Adrenal gland (tissue), 12 donors: ENCODE results near the gene HABP4. TPM values are rescaled to one million over a fixed set of nuclear protein-coding genes. Genes with fewer than 3 reads are reported as not detected.
A peak's percentile ranks its signal among the peaks of the same experiment; 100 is the strongest.

Experiments used
- DNase-seq, 7 donors: peaks; one replicate each; pipeline ENCODE4 v3.0.0-alpha.2; 2019 to 2020
- H3K27ac ChIP-seq, 5 donors: fragments of 200-600 bp; sonication (generic) in 4 of 5; 1 replicate in 3 of 5; 2 replicates in 2 of 5; pipeline versions ENCODE4 v1.5.1 to v1.8.0; 2016 to 2020; ENCODE audit warnings: mild to moderate bottlenecking in 1 of 5
- H3K27me3 ChIP-seq: fragments of 200-600 bp; 2 replicates; pipeline ENCODE4 v1.8.0; 2021
- H3K36me3 ChIP-seq, 2 donors: fragments of 200-600 bp; replicated peaks in 1 of 2; 1 replicate in 1 of 2; 2 replicates in 1 of 2; pipeline versions ENCODE4 v1.5.1 to v1.8.0; 2018 to 2022
- H3K4me1 ChIP-seq, 2 donors: fragments of 200-600 bp; replicated peaks in 1 of 2; 1 replicate in 1 of 2; 2 replicates in 1 of 2; pipeline versions ENCODE4 v1.5.1 to v1.8.0; 2018 to 2021
- H3K4me3 ChIP-seq, 4 donors: fragments of 200-600 bp; sonication (generic) in 3 of 4; one replicate each; pipeline ENCODE4 v1.5.1; 2016 to 2018
- H3K9me3 ChIP-seq, 3 donors: fragments of 200-600 bp; sonication (generic) in 1 of 3; replicated peaks in 1 of 3; 1 replicate in 2 of 3; 2 replicates in 1 of 3; pipeline versions ENCODE4 v1.5.1 to v1.8.0; 2016 to 2021
- CTCF ChIP-seq, 6 experiments: fragments of 450-650 bp in 4 of 6; fragments of 200-600 bp in 2 of 6; sonication (generic) in 1 of 6; IDR thresholded peaks; 1 replicate in 5 of 6; 2 replicates in 1 of 6; pipeline versions ENCODE4 v1.5.1 to v1.8.0; 2016 to 2021; ENCODE audit warnings: antibody characterized with exemption in 6 of 6, mild to moderate bottlenecking in 2 of 6, moderate library complexity in 1 of 6
- POLR2A ChIP-seq, 2 donors: fragments of 450-650 bp; IDR thresholded peaks; one replicate each; pipeline ENCODE4 v1.6.1; 2017; ENCODE audit warnings: antibody characterized with exemption in 2 of 2, mild to moderate bottlenecking in 2 of 2, moderate library complexity in 1 of 2
- WGBS, 4 donors: extraction: QIAGEN DNeasy Blood & Tissue Kit in 2 of 4; methylation state at CpG; one replicate each; pipeline versions ENCODE4 v1.1.5 to v1.1.7; 2013 to 2017; 5-methylcytosine and 5-hydroxymethylcytosine counted together
- intact Hi-C, 2 donors: fragments of 100-400 bp; cut with DNase I; formaldehyde crosslinking; loops; one replicate each; pipeline versions ENCODE4 v1.14.1 to v1.15.0; 2022 to 2023
- polyA plus RNA-seq, 3 donors: library from polyadenylated mRNA; stranded (reverse); fragments of 200-250 nt in 2 of 3; fragments of 350-450 nt in 1 of 3; fragmentation: Illumina TruSeq in 1 of 3; extraction: RNeasy Lipid Tissue Mini Kit (QIAGEN cat#74804) in 1 of 3; gene quantifications; one replicate each; pipeline ENCODE4 v1.2.3, GENCODE V29; 2013 to 2014
- total RNA-seq, 9 donors: library from RNA; depleted of rRNA in 4 of 9; stranded (reverse); fragments of >200 nt in 4 of 9; fragments of 120-200 nt in 1 of 9; fragmentation: NEBNext Ultra II Directional in 1 of 9; extraction: Animal tissue kit (Norgen Biotek cat#: 25700) in 1 of 9; gene quantifications; one replicate each; pipeline versions ENCODE4 v1.1.0 to v1.2.4, GENCODE V29; 2013 to 2023
- donor health status: healthy with polysubstance abuse.
- donor health status: Bipolar disorder and iron deficiency.
- donor health status: DM: yes; HTN: yes; CAD: no.
- donor health status: DM: no; HTN: no; CAD: no.
- donor health status: DM: no; HTN: no; CAD: no.
- donor health status: DM: yes; HTN: yes; CAD: no.

The HABP4 gene
- total and polyA plus RNA-seq, 12 donors = 4.8 to 22.4 (median 10.0) TPM

- no peak overlapping the region for H3K4me3 ChIP-seq
- H3K27ac ChIP-seq = peak overlapping the region in 4 of 5 donors; percentile 45 to 85 (median 60)
- no peaks in the 10 kb centered on the region for H3K9me3 ChIP-seq
- no peak for DNase-seq
- no peaks in the 10 kb centered on the region for H3K27me3 ChIP-seq
- peaks cover 5 to 36% of the 10 kb centered on the region in 2 donors for H3K4me1 ChIP-seq
- no peak for TF ChIP-seq CTCF (IDR thresholded peaks at IDR 0.05)
- no peak for TF ChIP-seq POLR2A (IDR thresholded peaks at IDR 0.05)
- H3K36me3 ChIP-seq = peaks cover 0 to 10% of the 10 kb centered on the region in 2 donors
- 91 to 95% (median 92%) methylated on average over 8 to 10 of the region's 10 CpGs for WGBS, 4 donors
- intact Hi-C loops = no loop called here
These were observed 40.6 kb downstream of the HABP4 start for GRCh38 chr9:96490534-96491078.

GRCh38 chr9:96491079-96491879, 41.3 kb downstream of the HABP4 start:
- intact Hi-C loops = no loop called here

GRCh38 chr9:96491880-96492525, 42.0 kb downstream of the HABP4 start:
- no peaks in the 10 kb centered on the region for H3K27me3 ChIP-seq
- H3K9me3 ChIP-seq = no peaks in the 10 kb centered on the region
- intact Hi-C loops = no loop called here
- H3K4me1 ChIP-seq = peaks cover 5 to 23% of the 10 kb centered on the region in 2 donors
- TF ChIP-seq POLR2A (IDR thresholded peaks at IDR 0.05) (no peak), CTCF (IDR thresholded peaks at IDR 0.05) (no peak)
- WGBS, 4 donors = 53 to 67% (median 61%) methylated on average over 13 to 17 of the region's 17 CpGs
- peak overlapping the region in 4 of 5 donors; percentile 45 to 85 (median 56) for H3K27ac ChIP-seq
- peak in 5 of 7 donors; percentile 26 to 49 (median 35) for DNase-seq
- H3K36me3 ChIP-seq = peaks cover 0 to 10% of the 10 kb centered on the region in 2 donors
- H3K4me3 ChIP-seq = no peak overlapping the region

More at GRCh38 chr9:96491079-96491879, 41.3 kb downstream of the HABP4 start:
- no peak for TF ChIP-seq CTCF (IDR thresholded peaks at IDR 0.05)
- no peak for TF ChIP-seq POLR2A (IDR thresholded peaks at IDR 0.05)
- peak; percentile 40 to 82 (median 73) for DNase-seq
- H3K27ac ChIP-seq = peak overlapping the region in 4 of 5 donors; percentile 45 to 85 (median 64)
- no peaks in the 10 kb centered on the region for H3K9me3 ChIP-seq
- H3K27me3 ChIP-seq = no peaks in the 10 kb centered on the region
- no peak overlapping the region for H3K4me3 ChIP-seq
- peaks cover 5 to 30% of the 10 kb centered on the region in 2 donors for H3K4me1 ChIP-seq
- WGBS, 4 donors = 46 to 53% (median 48%) methylated on average over 10 of the region's 10 CpGs
- peaks cover 0 to 10% of the 10 kb centered on the region in 2 donors for H3K36me3 ChIP-seq

- intact Hi-C loops = no loop called here
- peak overlapping the region in 1 of 5 donors; percentile 68 for H3K27ac ChIP-seq
- no peak for TF ChIP-seq POLR2A (IDR thresholded peaks at IDR 0.05)
- TF ChIP-seq CTCF (IDR thresholded peaks at IDR 0.05) = no peak
- peaks cover 0 to 10% of the 10 kb centered on the region in 2 donors for H3K36me3 ChIP-seq
- H3K4me3 ChIP-seq = no peak overlapping the region
- H3K27me3 ChIP-seq = no peaks in the 10 kb centered on the region
- DNase-seq = no peak
- peaks cover 5 to 16% of the 10 kb centered on the region in 2 donors for H3K4me1 ChIP-seq
- no peaks in the 10 kb centered on the region for H3K9me3 ChIP-seq
- 78 to 92% (median 88%) methylated on average over 6 to 12 of the region's 12 CpGs for WGBS, 4 donors
These were observed 43.1 kb downstream of the HABP4 start for GRCh38 chr9:96492993-96493531.
